Endothelial cell of umbilical vein (primary cell): ENCODE measurements around the gene CNRIP1. TPM values are rescaled to one million over a fixed set of nuclear protein-coding genes. Genes with fewer than 3 reads are reported as not detected.

Experiments used
- BruUV-seq: library from RNA; stranded (reverse); fragments of 400-500 nt; replicated peaks from 2 replicates; lab custom pipeline; 2021; lab: Mats Ljungman, UMichigan
- CTCF ChIA-PET: fragments of 300-600, 350-600 bp; sonication (Branson Sonifier 250); formaldehyde crosslinking; loops from one replicate; lab custom pipeline; 2021; ENCODE audit warnings: antibody characterized with exemption, inconsistent platforms; lab: Charles Lee
- POLR2A ChIA-PET: fragments of 300-600, 350-600 bp; sonication (Branson Sonifier 250); formaldehyde crosslinking; loops from one replicate; lab custom pipeline; 2021; ENCODE audit warnings: antibody characterized with exemption, inconsistent platforms; lab: Charles Lee
- DNase-seq: peaks from one replicate; pipeline ENCODE4 v3.0.0-alpha.2; 2011; ENCODE audit warnings: low read depth, low spot score
- FAIRE-seq: peaks from 2 replicates; lab custom pipeline; 2011; peaks lifted over from hg19 to GRCh38; lab: Jason Lieb, UNC
- H2AFZ ChIP-seq: 2 replicates; pipeline ENCODE4 v1.6.0; 2012; ENCODE audit warnings: low read depth, low read length, control low read depth, inconsistent platforms
- H3K27ac ChIP-seq: 2 replicates; pipeline ENCODE4 v1.5.1; 2011; ENCODE audit warnings: low read depth, mild to moderate bottlenecking, control low read depth, low read length, moderate library complexity; ENCODE audit not compliant: insufficient read depth
- H3K27me3 ChIP-seq, 2 experiments: 2 replicates each; pipeline versions ENCODE4 v1.6.0 to v1.6.1; 2011; ENCODE audit warnings: low read length in 2 of 2, mixed read lengths in 1 of 2; ENCODE audit not compliant: control insufficient read depth in 2 of 2, insufficient read depth in 2 of 2
- H3K36me3 ChIP-seq, 2 experiments: 2 replicates in 1 of 2; 3 replicates in 1 of 2; pipeline ENCODE4 v1.5.1; 2011; ENCODE audit warnings: low read length in 2 of 2, mild to moderate bottlenecking in 1 of 2, moderate library complexity in 1 of 2; ENCODE audit not compliant: control insufficient read depth in 2 of 2, insufficient read depth in 2 of 2; ENCODE audit errors: extremely low read depth in 1 of 2
- H3K4me1 ChIP-seq: 3 replicates; pipeline ENCODE4 v1.5.1; 2011; ENCODE audit warnings: mild to moderate bottlenecking, low read length; ENCODE audit not compliant: control insufficient read depth, insufficient read depth; ENCODE audit errors: extremely low read depth
- H3K4me2 ChIP-seq: 2 replicates; pipeline ENCODE4 v1.6.1; 2011; ENCODE audit warnings: low read length, control low read depth, mixed read lengths; ENCODE audit not compliant: insufficient read depth
- H3K4me3 ChIP-seq, 3 experiments: fragments of 200-600 bp in 1 of 3; sonication (generic), shearing (Covaris generic) in 1 of 3; replicated peaks in 1 of 3; 2 replicates each; pipeline ENCODE4 v1.5.1; 2011 to 2016; ENCODE audit warnings: control low read depth in 3 of 3, low read length in 3 of 3, mild to moderate bottlenecking in 2 of 3, inconsistent platforms in 1 of 3, low read depth in 1 of 3, moderate library complexity in 1 of 3; ENCODE audit not compliant: insufficient read depth in 1 of 3
- H3K79me2 ChIP-seq: 2 replicates; pipeline ENCODE4 v1.6.0; 2012; ENCODE audit warnings: low read length, inconsistent platforms; ENCODE audit not compliant: control insufficient read depth, insufficient read depth
- H3K9ac ChIP-seq: replicated peaks from 2 replicates; pipeline ENCODE3; 2011; ENCODE audit warnings: low read length, control low read depth; ENCODE audit not compliant: insufficient read depth; ENCODE audit errors: extremely low read depth
- H3K9me1 ChIP-seq: replicated peaks from 3 replicates; pipeline ENCODE4 v1.6.0; 2011; ENCODE audit warnings: mild to moderate bottlenecking, low read length; ENCODE audit not compliant: control insufficient read depth, insufficient read depth; ENCODE audit errors: extremely low read depth
- H3K9me3 ChIP-seq: replicated peaks from 2 replicates; pipeline ENCODE4 v1.5.1; 2012; ENCODE audit warnings: low read length, inconsistent platforms; ENCODE audit not compliant: control insufficient read depth, insufficient read depth
- H4K20me1 ChIP-seq: replicated peaks from 2 replicates; pipeline ENCODE3; 2011; ENCODE audit warnings: mild to moderate bottlenecking, low read length; ENCODE audit not compliant: control insufficient read depth, insufficient read depth; ENCODE audit errors: extremely low read depth
- EZH2 ChIP-seq: IDR thresholded peaks from 2 replicates; pipeline ENCODE4 v1.6.1; 2012; ENCODE audit warnings: borderline replicate concordance, low read depth, mild to moderate bottlenecking, moderate library complexity, low read length, inconsistent platforms; ENCODE audit not compliant: severe bottlenecking
- FOS ChIP-seq: IDR thresholded peaks from 2 replicates; pipeline ENCODE4 v1.6.1; 2011; ENCODE audit warnings: mild to moderate bottlenecking, low read length, moderate library complexity, borderline replicate concordance; ENCODE audit not compliant: insufficient read depth
- GATA2 ChIP-seq: IDR thresholded peaks from 2 replicates; pipeline ENCODE4 v1.7.0; 2011; ENCODE audit warnings: low read depth, mild to moderate bottlenecking, moderate library complexity, mixed read lengths, low read length; ENCODE audit not compliant: insufficient read length, insufficient read depth
- JUN ChIP-seq: IDR thresholded peaks from 2 replicates; pipeline ENCODE4 v1.6.1; 2011; ENCODE audit warnings: borderline replicate concordance, low read depth; ENCODE audit not compliant: insufficient read length, insufficient read depth
- MAX ChIP-seq: IDR thresholded peaks from 2 replicates; pipeline ENCODE4 v1.6.1; 2011; ENCODE audit not compliant: insufficient read depth, insufficient read length
- MYC ChIP-seq: IDR thresholded peaks from one replicate; pipeline ENCODE4 v1.6.1; 2011; ENCODE audit warnings: mild to moderate bottlenecking, low read depth, low read length
- POLR2A ChIP-seq: IDR thresholded peaks from 2 replicates; pipeline ENCODE4 v1.6.1; 2012; ENCODE audit warnings: low read depth, mild to moderate bottlenecking, control low read depth, low read length
- POLR2AphosphoS5 ChIP-seq: IDR thresholded peaks from 2 replicates; pipeline ENCODE4 v1.6.1; 2012; ENCODE audit warnings: low read depth, mild to moderate bottlenecking, control low read depth, low read length, moderate library complexity; ENCODE audit not compliant: insufficient read depth
- dilution Hi-C: fragments of 300-500 bp; cut with MboI; formaldehyde crosslinking; loops from one replicate; pipeline ENCODE4 v1.15.0; 2019; ENCODE audit warnings: low sequenced_read_pairs; ENCODE audit not compliant: extremely low pct_ligation_motif_present
- intact Hi-C: fragments of 100-400 bp; cut with micrococcal nuclease; formaldehyde crosslinking; loops from one replicate; pipeline ENCODE4 v1.10.0; 2022
- polyA plus RNA-seq, 4 experiments: library from polyadenylated mRNA; depleted of rRNA in 3 of 4; stranded (reverse) in 3 of 4; unstranded in 1 of 4; fragments of >200 nt; gene quantifications; 2 replicates each; pipeline versions ENCODE4 v1.2.1 to v1.2.3, GENCODE V29; 2011 to 2012; ENCODE audit warnings: missing spikeins in 1 of 4
- total RNA-seq: library from RNA; stranded (reverse); gene quantifications from 2 replicates; pipeline ENCODE4 v1.2.3, GENCODE V29; 2021
- TF ChIP-seq, protein P1 (sequence below), 2 donors: IDR thresholded peaks; 1 replicate in 1 of 2; 2 replicates in 1 of 2; pipeline ENCODE4 v1.5.1; 2011; ENCODE audit warnings: low read length in 2 of 2, mild to moderate bottlenecking in 2 of 2, moderate library complexity in 2 of 2, control low read depth in 1 of 2, inconsistent platforms in 1 of 2, low read depth in 1 of 2; ENCODE audit not compliant: insufficient read depth in 1 of 2; ENCODE audit errors: extremely low read depth in 1 of 2

CNRIP1 gene
- total and polyA plus RNA-seq, 2 donors (not counting 3 experiments of a cell fraction or from before 2014, with no cell fraction given) = 74.6 to 98.9 TPM

- no peak for DNase-seq
- no TSS peak for BruUV-seq
- POLR2A ChIA-PET = no interaction called here
Measured at GRCh38 chr2:68341583-68341982, 21.8 kb upstream of the CNRIP1 start.

More at GRCh38 chr2:68341583-68341982, 21.8 kb upstream of the CNRIP1 start:
- no peak overlapping the region for H3K4me2 ChIP-seq
- H3K79me2 ChIP-seq = no peaks in the 10 kb centered on the region
- no peak for FAIRE-seq
- TF ChIP-seq FOS (no peak), EZH2 (no peak), POLR2AphosphoS5 (no peak), POLR2A (no peak), GATA2 (no peak), JUN (no peak), MAX (no peak), MYC (no peak)
- TF ChIP-seq, protein P1, sequence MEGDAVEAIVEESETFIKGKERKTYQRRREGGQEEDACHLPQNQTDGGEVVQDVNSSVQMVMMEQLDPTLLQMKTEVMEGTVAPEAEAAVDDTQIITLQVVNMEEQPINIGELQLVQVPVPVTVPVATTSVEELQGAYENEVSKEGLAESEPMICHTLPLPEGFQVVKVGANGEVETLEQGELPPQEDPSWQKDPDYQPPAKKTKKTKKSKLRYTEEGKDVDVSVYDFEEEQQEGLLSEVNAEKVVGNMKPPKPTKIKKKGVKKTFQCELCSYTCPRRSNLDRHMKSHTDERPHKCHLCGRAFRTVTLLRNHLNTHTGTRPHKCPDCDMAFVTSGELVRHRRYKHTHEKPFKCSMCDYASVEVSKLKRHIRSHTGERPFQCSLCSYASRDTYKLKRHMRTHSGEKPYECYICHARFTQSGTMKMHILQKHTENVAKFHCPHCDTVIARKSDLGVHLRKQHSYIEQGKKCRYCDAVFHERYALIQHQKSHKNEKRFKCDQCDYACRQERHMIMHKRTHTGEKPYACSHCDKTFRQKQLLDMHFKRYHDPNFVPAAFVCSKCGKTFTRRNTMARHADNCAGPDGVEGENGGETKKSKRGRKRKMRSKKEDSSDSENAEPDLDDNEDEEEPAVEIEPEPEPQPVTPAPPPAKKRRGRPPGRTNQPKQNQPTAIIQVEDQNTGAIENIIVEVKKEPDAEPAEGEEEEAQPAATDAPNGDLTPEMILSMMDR (IDR thresholded peaks at IDR 0.05; ENCODE audit: extremely low read depth in 1 of 2, insufficient read depth in 1 of 2, low read depth in 1 of 2, low read length in 2 of 2) = no peak
- peaks cover 13 to 30% of the 10 kb centered on the region in 2 experiments for H3K27me3 ChIP-seq
- H3K9me1 ChIP-seq = no peaks in the 10 kb centered on the region
- no peaks in the 10 kb centered on the region for H4K20me1 ChIP-seq
- H3K4me3 ChIP-seq = no peak overlapping the region
- CTCF ChIA-PET = no interaction called here
- intact Hi-C loops (no loop called here), dilution Hi-C loops (no loop called here)
- H3K9ac ChIP-seq = no peak overlapping the region
- no peaks in the 10 kb centered on the region for H3K4me1 ChIP-seq
- H2AFZ ChIP-seq = no peak overlapping the region
- no peaks in the 10 kb centered on the region for H3K9me3 ChIP-seq
- H3K36me3 ChIP-seq = no peaks in the 10 kb centered on the region
- no peak overlapping the region for H3K27ac ChIP-seq
